Kidney glomerular epithelial cell (primary cell): ENCODE results near the gene MAP2K5.

Experiments used
- DNase-seq: peaks from one replicate; lab custom pipeline; 2025; lab: John Stamatoyannopoulos, UW

The MAP2K5 gene

DNA sequence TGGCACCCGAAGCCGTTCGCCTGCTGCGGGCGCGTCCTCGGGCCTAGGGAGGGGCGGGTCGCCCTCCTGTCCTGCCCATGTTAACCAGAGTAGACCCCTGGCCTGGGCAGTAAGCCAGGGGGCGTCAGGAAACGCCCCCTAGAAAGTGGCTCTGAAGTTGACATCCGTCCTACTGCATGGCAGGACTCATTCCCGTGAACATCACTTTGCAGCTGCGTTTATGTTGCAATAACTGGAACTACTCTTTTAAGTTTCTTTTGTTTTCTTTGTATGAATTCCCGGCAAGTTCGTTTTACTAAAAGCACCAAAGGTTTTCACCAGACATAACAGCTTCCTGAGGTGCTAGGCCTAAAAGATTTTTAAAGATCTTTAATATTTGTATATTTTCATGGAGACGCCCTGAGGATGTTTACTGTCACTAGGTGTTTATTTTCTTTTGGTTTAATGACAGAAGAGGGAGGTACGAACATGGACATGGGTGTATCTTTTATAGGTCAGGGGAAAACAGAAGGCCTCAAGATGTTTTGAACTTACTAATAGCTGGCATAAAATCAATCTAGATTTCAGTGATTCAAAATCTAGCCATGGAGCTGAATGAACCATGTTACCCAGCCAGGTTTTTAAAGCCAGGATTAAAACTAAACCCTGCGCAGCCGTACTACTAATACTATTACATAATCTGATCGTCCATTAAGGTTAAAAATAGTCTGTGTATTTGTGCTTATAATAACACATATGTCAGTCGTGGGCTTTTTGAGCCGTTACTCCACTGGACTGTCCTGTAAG is 20.5 kb upstream of the MAP2K5 start:
- DNase-seq, result peak; percentile 46

DNA sequence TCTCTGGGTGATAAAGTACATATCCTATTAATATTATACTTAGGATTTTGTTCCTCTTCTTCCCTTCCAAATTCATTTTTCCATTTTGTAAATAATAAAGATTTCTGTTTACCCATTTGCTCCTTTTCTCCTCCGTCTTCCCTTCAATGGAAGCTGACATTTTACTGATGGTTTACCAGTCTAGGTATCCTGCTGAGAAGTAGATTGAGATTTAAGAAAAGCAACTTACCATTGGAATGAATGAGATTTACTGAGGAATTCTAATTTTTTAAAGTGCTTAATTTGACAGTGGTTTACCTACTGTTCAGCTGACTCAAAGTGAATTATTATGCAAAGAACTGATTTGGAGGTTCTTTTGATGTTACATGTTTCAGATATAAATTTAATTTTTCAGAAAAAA is 19.2 kb upstream of the MAP2K5 start:
- no peak for DNase-seq

DNA sequence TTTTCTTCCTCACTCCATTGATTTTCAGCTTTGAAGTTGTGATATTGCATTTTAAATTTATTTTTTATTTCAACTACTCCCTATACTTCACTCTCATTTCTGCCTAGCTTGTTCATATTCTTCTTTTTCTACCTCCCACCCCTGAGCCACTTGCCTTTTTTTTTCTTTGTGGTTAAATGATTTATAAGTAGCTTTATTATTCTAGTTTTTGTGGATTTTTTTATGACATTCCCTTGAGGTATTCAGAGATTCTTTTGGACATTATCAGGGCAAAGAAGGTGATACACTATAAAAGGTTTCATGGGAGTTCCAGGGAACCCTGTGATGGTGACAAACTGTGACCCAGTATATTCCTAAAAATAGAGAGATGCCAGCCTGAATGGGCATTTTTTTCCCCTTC is 18.3 kb upstream of the MAP2K5 start:
- peak; percentile 20 for DNase-seq

DNA sequence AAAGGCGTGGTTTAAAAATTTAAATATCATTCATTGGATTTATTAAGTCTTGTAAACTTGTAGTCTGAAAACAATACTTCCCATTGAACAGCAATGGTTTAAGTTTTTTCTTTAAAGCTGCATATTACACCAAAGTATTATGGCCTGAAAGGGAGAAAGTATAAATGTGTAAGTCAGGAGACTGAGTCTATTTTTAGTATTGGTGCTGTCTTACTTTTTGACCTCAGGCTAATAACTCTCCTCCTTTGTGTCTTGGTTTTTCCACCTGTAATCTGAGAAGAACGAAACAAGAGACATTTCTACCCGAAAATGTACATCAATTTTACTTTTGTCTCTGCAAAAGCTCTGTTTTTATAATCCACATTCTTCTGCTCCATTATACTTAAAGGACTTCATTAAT is 14.0 kb upstream of the MAP2K5 start:
- DNase-seq, result no peak

DNA sequence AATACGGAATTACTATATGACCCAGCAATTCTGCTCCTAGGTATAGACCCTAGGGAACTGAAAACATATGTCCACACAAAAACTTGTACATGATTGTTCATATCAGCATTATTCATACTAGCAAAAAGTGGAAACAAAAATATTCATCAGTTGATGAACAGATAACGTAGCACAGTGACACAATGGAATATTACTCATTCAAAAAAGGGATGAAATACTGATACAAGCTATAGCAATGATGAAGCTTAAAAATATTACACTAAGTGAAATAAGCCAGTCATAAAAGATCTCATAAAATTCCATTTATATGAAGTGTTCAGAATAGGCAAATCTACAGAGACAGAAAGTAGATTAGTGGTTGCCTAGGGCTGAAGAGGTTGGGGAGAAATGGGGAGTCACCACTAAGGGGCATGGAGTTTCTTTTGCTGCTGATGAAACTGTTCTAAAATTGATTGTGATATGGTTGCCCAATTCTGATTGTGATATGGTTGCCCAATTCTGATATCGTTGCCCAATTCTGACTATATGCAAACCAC is 11.1 kb upstream of the MAP2K5 start:
- no peak for DNase-seq

DNA sequence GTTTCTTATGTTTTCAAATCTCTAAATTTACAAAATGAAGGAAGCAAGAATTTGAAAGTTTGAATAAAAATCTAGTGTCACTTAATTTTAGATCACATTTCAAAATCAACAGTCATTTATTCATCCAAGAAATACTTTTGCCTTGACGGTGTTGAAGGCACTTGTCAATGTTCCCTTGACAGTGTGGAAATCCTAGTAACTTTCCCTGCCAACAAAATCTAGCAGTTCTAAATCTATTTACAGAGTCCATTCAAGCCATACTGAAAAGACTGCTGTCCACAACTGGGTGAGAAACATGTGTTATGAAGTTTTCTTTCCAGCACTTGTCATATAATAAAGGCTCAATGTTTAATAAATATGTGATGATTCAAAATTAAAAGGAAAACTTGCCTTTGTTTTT is 8.6 kb upstream of the MAP2K5 start:
- DNase-seq, result no peak

DNA sequence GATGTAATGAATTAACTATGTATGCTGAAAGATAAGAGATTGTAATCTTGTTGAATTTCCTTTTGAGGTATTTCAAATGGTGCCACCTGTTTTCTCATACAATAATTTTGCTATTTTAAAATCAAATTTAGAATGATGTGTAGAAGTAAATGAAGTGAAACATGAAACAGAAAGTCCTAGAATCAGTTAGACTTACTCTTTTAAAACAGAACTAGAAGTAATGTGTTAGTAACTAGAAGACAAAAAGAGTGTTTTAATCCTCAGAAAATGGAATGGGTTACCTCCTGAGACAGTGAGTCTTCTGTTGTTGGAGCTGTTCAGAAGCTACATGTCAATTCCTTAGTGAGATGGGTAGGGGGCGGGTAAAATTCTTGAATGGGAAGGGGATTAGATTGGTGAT is 8.1 kb upstream of the MAP2K5 start:
- no peak for DNase-seq

DNA sequence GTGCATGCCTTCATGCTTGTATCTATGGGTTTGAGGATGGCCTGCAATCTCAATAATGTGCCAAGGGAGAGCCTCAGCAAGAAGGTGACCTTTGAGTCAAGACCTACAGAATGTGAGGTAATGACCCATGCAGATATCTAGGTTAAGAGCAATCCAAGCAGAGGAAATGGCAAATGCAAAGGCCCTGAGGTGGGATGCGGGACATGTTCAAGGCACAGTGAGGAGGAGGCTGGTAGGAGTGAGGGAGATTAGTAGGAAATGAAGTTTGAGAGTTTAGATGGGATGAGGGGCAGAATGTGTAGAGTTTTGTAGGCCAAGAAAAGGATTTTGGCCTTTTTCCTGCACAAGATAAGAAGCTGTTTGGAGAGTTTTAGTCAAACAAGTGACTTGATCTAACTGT is 4.7 kb upstream of the MAP2K5 start:
- no peak for DNase-seq

GRCh38 chr15:67543348-67543718 is 830 bp downstream of the MAP2K5 start:
- no peak for DNase-seq

GRCh38 chr15:67544475-67544874 is 2.0 kb downstream of the MAP2K5 start:
- DNase-seq, result no peak

DNA sequence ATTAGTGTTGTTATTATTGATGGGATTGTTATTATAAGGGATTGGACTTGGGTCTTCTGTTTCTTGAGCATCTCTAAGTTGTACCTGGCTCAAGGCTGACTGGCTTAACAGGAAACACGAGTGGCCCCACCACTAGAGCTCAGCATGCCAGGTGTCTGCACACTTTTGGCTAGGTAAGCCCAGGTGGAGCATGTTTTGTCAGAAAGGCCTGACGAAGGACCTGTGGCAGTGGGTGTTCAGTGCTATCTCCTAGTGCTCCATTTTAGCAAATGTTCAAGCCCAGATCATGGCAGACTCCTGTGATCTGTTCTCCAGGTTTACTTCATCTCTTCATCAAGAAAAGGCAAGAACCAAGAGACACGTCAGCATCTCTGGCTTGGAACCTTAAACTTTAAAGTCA is 3.4 kb downstream of the MAP2K5 start:
- no peak for DNase-seq

- DNase-seq, result no peak
These were observed 4.6 kb downstream of the MAP2K5 start for GRCh38 chr15:67547064-67547463.

DNA sequence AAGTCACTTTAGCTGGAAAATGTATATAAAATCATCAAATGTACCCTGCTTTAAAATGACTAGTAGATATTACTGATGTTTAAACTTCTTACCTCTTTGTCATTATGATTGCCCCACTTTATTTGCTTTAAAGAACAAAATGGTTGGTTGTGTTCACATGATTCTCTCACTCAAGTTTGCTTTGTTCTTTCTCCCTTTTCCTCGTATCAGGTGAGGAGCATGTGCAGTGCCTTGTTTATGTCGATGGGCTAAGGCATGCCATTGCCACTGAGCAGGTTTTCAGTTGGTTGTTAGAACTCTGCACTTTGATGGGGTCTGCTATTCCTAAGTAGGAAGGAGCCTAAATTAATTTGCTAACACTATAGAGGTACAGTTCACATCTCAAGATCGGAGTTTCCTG is 5.3 kb downstream of the MAP2K5 start:
- DNase-seq, result no peak

DNA sequence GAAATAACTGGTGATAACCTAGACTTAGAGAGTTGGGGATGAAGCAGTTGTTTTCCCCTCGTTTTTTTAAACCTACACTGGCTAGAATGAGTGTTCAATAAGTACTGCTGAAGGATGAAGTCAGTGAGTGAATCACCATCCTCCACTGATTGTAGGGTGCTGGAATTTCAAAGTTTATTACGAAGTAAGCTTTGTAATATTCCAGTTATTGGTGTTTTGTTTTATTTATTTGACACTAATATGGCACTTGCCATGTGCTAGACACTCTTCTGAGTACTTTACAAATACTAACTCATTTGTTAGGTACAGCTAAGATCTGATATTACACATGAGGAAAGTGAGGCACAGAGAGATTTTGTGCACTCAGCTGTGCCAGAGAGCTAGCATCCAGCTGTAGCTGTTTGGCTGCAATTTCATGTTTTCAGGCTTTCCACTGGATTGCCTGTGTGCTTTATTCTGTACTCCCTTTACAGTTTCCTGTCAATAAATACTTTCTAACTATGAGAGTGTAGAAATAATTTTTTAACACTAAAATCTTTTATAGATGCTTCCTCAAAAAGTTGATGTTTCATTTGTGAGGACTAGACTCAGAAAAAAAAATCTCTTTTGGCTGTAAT is 5.8 kb downstream of the MAP2K5 start:
- peak; percentile 1 for DNase-seq

- DNase-seq, result no peak
These were observed 6.6 kb downstream of the MAP2K5 start for GRCh38 chr15:67548862-67549651.

DNA sequence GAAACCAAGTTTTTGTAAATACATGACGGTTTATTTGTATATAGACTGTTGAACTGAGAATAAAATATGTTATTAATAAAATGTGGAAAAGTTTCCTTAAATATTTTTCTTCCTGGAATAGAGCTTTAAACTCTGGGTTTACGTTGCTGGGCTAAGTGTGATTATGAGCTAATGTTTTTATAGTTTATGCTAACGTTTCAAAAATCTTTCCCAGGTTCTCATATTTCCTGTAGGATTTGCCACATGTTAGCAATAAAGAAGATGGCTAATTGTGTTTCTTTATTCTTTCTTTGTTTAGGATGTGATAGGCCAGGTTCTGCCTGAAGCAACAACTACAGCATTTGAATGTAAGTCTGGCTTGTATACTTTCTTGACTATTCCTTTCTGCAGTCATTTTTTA is 7.2 kb downstream of the MAP2K5 start:
- no peak for DNase-seq

DNA sequence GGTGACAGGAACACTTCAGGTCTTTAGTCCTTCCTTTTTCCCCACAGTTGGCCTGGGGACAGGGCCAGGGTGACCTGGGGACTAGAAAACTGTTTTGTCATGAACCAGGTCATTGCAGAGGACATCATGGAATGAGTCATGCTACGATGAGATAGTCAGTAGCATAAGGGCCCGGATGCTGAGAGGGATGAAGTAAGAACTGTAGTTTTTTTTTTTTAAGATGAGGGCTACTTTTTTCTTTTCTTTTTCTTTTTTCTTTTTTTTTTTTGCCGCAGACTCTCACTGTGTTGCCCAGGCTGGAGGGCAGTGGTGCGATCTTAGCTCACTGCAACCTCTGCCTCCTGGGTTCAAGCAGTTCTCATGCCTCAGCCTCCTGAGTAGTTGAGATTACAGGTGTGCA is 8.0 kb downstream of the MAP2K5 start:
- no peak for DNase-seq

GRCh38 chr15:67551207-67551743 is 8.8 kb downstream of the MAP2K5 start:
- no peak for DNase-seq

- DNase-seq, result no peak
These were observed 12.1 kb downstream of the MAP2K5 start for GRCh38 chr15:67554580-67554979.

DNA sequence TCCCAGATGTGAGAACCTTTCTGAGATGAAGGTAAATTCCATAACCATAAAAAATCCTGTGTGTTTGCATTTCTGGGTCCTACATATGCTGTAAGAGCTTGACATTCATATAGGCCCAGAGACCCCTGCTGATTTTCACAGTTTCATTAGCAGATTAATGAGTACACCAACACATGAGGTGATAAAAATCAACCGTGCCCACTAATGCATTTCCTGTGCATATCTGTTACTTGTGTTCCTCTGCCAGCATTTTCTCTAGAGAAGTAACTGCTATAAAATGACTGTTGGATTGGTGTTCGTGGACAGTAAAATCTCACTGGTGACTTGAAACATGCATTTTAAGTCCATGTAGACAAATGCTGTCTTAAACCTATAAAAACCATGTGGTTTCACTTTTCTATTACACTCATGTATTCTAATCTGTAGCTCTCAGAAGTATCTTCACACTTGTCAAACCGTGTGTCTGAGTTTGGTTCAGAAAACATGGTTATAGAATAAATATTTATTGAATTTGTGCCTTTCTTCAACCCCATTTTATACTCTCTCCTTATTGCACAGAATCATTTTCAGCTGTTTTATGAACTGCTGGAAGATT is 14.6 kb downstream of the MAP2K5 start:
- DNase-seq, result no peak

- no peak for DNase-seq
These were observed 16.0 kb downstream of the MAP2K5 start for GRCh38 chr15:67558502-67558901.

- no peak for DNase-seq
These were observed 16.7 kb downstream of the MAP2K5 start for GRCh38 chr15:67559158-67559557.
